RWPE2 (cell line): ENCODE data around the gene SNED1.

Experiments
- ATAC-seq: fragments of 200-7000 bp; cut with Tn5 transposase; 3 replicates; pipeline ENCODE4 v1.9.1; 2021; ENCODE audit warnings: low read depth
- DNase-seq: peaks from one replicate; pipeline ENCODE4 v3.0.0-alpha.2; 2020; ENCODE audit warnings: low spot score
- H3K27ac ChIP-seq: fragments of 450-650 bp; 2 replicates; pipeline ENCODE4 v1.5.1; 2017; ENCODE audit warnings: mild to moderate bottlenecking; ENCODE audit not compliant: poor library complexity, severe bottlenecking
- H3K27me3 ChIP-seq: fragments of 250-450 bp; sonication (Bioruptor Pico); 2 replicates; pipeline ENCODE4 v1.5.1; 2021; ENCODE audit warnings: mild to moderate bottlenecking, moderate library complexity; ENCODE audit not compliant: insufficient read depth, poor library complexity, severe bottlenecking
- H3K36me3 ChIP-seq: fragments of 250-450 bp; sonication (Bioruptor Pico); 2 replicates; pipeline ENCODE4 v1.5.1; 2020; ENCODE audit warnings: low read depth, mild to moderate bottlenecking, moderate library complexity
- H3K4me1 ChIP-seq: fragments of 250-450 bp; sonication (Bioruptor Pico); 2 replicates; pipeline ENCODE4 v1.5.1; 2021; ENCODE audit warnings: mild to moderate bottlenecking, moderate library complexity; ENCODE audit not compliant: insufficient read depth, poor library complexity, severe bottlenecking
- H3K4me3 ChIP-seq: fragments of 250-450 bp; sonication (Bioruptor Pico); 2 replicates; pipeline ENCODE4 v1.5.1; 2021; ENCODE audit warnings: mild to moderate bottlenecking, moderate library complexity; ENCODE audit not compliant: severe bottlenecking
- H3K9me3 ChIP-seq: fragments of 250-450 bp; sonication (Bioruptor Pico); 2 replicates; pipeline ENCODE4 v1.5.1; 2021; ENCODE audit warnings: mild to moderate bottlenecking, moderate library complexity; ENCODE audit not compliant: severe bottlenecking
- TF ChIP-seq, protein P1 (sequence below): fragments of 450-650 bp; IDR thresholded peaks from one replicate; pipeline ENCODE4 v1.5.1; 2017; ENCODE audit warnings: mild to moderate bottlenecking, moderate library complexity; ENCODE audit not compliant: poor library complexity, severe bottlenecking

Gene SNED1

DNA sequence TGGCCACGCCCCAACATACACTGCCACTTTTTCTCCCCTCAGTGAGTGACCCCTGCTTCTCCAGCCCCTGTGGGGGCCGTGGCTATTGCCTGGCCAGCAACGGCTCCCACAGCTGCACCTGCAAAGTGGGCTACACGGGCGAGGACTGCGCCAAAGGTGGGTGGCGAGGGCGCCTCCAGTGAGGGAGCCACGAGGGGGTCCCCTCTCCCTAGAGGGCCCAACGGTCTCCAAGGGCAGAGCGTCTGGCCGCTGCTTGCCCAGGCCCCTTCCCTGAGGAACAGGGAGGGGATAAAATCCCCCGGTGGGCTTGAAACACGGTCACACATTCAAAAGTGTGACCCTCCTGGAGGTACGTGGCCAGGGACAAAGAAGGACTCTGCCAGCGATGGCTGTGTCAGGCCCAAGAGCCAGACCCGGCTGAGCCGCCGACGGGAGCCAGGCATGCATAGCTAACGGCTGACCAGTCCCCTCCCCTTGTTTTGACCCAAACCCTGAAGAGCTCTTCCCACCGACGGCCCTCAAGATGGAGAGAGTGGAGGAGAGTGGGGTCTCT lies 66.5 kb downstream of the SNED1 start:
- ATAC-seq (no peak), DNase-seq (no peak)
- H3K27me3 ChIP-seq: no peaks in the 10 kb centered on the region
- H3K9me3 ChIP-seq: no peaks in the 10 kb centered on the region
- TF ChIP-seq, protein P1, sequence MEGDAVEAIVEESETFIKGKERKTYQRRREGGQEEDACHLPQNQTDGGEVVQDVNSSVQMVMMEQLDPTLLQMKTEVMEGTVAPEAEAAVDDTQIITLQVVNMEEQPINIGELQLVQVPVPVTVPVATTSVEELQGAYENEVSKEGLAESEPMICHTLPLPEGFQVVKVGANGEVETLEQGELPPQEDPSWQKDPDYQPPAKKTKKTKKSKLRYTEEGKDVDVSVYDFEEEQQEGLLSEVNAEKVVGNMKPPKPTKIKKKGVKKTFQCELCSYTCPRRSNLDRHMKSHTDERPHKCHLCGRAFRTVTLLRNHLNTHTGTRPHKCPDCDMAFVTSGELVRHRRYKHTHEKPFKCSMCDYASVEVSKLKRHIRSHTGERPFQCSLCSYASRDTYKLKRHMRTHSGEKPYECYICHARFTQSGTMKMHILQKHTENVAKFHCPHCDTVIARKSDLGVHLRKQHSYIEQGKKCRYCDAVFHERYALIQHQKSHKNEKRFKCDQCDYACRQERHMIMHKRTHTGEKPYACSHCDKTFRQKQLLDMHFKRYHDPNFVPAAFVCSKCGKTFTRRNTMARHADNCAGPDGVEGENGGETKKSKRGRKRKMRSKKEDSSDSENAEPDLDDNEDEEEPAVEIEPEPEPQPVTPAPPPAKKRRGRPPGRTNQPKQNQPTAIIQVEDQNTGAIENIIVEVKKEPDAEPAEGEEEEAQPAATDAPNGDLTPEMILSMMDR: no peak
- no peaks in the 10 kb centered on the region for H3K36me3 ChIP-seq
- no peak overlapping the region for H3K27ac ChIP-seq
- no peak overlapping the region for H3K4me3 ChIP-seq
- H3K4me1 ChIP-seq: no peaks in the 10 kb centered on the region

DNA sequence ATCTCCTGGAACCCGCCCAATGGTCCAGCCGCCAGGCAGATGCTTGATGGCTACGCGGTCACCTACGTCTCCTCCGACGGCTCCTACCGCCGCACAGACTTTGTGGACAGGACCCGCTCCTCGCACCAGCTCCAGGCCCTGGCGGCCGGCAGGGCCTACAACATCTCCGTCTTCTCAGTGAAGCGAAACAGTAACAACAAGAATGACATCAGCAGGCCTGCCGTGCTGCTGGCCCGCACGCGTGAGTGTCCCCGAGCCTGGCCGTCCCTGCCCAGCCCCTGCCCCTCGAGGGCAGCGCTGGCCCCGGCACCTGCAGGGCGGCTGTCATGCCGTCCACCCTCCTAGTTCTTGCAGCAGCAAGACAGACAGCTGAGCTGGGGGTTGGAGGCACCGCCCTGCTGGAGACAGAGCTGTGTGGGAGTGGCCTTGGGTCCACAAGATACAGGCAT lies 67.0 kb downstream of the SNED1 start:
- ATAC-seq (no peak), DNase-seq (no peak)
- Histone ChIP-seq H3K9me3 (no peaks in the 10 kb centered on the region), H3K4me1 (no peaks in the 10 kb centered on the region), H3K36me3 (no peaks in the 10 kb centered on the region), H3K27ac (no peak overlapping the region), H3K27me3 (no peaks in the 10 kb centered on the region), H3K4me3 (no peak overlapping the region)
- TF ChIP-seq, protein P1: no peak

DNA sequence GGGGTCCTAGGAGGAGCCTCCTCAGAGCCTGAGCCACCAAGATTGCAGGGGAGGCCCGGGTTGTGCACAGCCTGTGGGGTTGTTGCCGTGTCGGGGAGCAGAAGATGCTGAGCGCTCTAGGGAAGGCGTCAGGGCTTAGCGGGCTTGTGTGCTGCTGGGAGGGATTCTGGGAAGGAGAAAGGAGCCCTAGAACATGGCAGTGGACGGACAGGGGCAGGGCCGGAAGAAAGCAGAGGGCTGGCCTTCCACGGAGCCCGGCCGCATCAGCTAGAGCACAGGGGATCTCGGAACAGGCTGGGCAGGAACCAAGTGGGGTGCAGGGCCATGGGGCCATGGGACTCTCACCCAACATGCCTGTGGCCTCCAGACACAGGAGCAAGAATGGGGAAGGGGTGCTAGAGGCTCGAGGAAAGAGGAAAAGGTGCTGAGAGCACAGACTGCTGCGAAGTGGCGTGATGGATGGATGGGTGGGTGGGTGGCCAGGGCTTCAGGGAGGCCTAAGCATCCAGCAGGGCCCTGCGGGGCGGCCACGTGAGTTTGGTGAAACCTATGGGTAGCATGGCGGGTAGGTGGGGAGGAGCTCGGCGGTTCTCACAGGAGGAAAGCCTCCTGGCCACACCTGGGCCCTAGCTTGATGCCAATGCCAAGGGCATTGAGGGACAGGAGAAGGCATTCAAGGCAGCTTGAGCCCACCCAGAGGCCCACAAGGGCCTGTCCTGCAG lies 67.9 kb downstream of the SNED1 start:
- Histone ChIP-seq H3K27me3 (no peaks in the 10 kb centered on the region), H3K36me3 (no peaks in the 10 kb centered on the region), H3K9me3 (no peaks in the 10 kb centered on the region), H3K4me1 (no peaks in the 10 kb centered on the region), H3K4me3 (no peak overlapping the region), H3K27ac (no peak overlapping the region)
- no peak for DNase-seq
- no peak for ATAC-seq
- TF ChIP-seq, protein P1: no peak

DNA sequence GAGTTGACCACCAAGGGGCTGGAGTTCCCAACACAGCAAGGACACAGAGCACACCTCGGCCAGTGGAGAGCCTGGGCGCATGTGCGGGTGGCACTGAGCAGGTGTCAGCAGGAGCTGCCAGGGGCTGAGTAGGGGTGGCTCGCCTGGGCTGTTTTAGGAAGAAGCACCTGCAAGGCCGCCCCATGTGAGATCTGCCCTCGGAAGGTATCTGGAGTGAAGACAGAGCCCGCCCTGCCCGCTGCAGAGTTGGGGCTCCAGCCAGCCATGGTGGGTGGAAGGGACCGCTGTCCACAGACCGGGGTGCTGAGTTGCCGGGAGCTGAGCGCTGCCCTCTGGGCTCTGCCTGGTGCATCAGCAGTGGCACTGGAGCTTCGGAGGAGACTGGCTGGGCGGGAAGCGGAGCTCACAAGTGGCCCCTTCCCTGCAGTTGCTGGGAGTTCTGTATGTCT lies 68.5 kb downstream of the SNED1 start:
- H3K9me3 ChIP-seq: no peaks in the 10 kb centered on the region
- H3K27ac ChIP-seq: no peak overlapping the region
- H3K4me3 ChIP-seq: no peak overlapping the region
- ATAC-seq: no peak
- no peaks in the 10 kb centered on the region for H3K27me3 ChIP-seq
- TF ChIP-seq, protein P1: no peak
- no peaks in the 10 kb centered on the region for H3K4me1 ChIP-seq
- DNase-seq: no peak
- no peaks in the 10 kb centered on the region for H3K36me3 ChIP-seq

DNA sequence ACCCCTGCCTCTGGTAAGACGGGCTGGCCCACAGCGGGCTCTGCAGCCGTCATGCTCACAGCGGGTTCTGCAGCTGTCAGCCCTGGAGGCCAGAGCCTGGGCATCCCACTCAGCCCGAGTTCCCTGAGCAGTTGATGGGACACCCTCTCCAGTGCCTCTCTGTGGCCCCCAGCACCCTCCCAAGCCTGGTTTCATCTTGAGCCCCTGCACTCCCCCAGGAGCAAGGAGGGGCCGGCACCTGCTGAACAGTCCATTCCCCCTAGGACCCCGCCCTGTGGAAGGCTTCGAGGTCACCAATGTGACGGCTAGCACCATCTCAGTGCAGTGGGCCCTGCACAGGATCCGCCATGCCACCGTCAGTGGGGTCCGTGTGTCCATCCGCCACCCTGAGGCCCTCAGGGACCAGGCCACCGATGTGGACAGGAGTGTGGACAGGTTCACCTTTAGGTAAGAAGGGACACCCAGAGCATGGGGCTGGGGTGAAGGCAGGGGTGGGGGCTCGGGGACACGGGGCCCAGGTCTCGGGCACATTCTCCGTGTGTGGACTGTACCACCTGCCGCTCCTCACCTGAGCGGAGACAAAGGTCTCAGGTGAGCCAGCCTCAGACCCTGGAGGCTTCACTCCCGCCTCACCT lies 69.2 kb downstream of the SNED1 start:
- Histone ChIP-seq H3K9me3 (no peaks in the 10 kb centered on the region), H3K4me1 (no peaks in the 10 kb centered on the region), H3K36me3 (no peaks in the 10 kb centered on the region), H3K4me3 (no peak overlapping the region), H3K27me3 (no peaks in the 10 kb centered on the region), H3K27ac (no peak overlapping the region)
- DNase-seq (no peak), ATAC-seq (no peak)
- TF ChIP-seq, protein P1: no peak
